MM.1S (cell line): ENCODE results near the gene ATF1.

Experiments
- CTCF ChIP-seq: fragments of 300-600 bp; sonication (generic); IDR thresholded peaks from 2 replicates; pipeline ENCODE4 v1.5.1; 2016; ENCODE audit warnings: antibody characterized with exemption, low read length, mixed read lengths
- EZH2phosphoT487 ChIP-seq: fragments of 300-600 bp; sonication (generic); IDR thresholded peaks from 2 replicates; pipeline ENCODE4 v1.6.1; 2018; ENCODE audit warnings: antibody characterized with exemption, low read length

- TF ChIP-seq CTCF (no peak), EZH2phosphoT487 (no peak)
These were observed 31.3 kb upstream of the ATF1 start for GRCh38 chr12:50732591-50732990.
